Thyroid gland (tissue), 4 donors: Measurements from ENCODE around the gene ACAD11. TPM values are rescaled to one million over a fixed set of nuclear protein-coding genes. Genes with fewer than 3 reads are reported as not detected.

Experiments
- DNase-seq, 2 donors: peaks; one replicate each; pipeline ENCODE4 v3.0.0-alpha.2; 2019
- H3K27ac ChIP-seq, 3 donors: fragments of 200-600 bp; sonication (generic); 1 replicate in 2 of 3; 2 replicates in 1 of 3; pipeline ENCODE4 v1.5.1; 2016 to 2019; ENCODE audit warnings: mild to moderate bottlenecking in 1 of 3, moderate library complexity in 1 of 3
- H3K27me3 ChIP-seq: fragments of 200-600 bp; sonication (generic); one replicate; pipeline ENCODE4 v1.5.1; 2019
- H3K36me3 ChIP-seq, 2 donors: fragments of 200-600 bp; sonication (generic); one replicate each; pipeline ENCODE4 v1.5.1; 2016 to 2019
- H3K4me1 ChIP-seq, 2 donors: fragments of 200-600 bp; sonication (generic); one replicate each; pipeline ENCODE4 v1.5.1; 2017 to 2019
- H3K4me3 ChIP-seq, 3 donors: fragments of 200-600 bp; sonication (generic); replicated peaks in 1 of 3; 1 replicate in 2 of 3; 2 replicates in 1 of 3; pipeline ENCODE4 v1.5.1; 2016; ENCODE audit warnings: mild to moderate bottlenecking in 1 of 3
- H3K9me3 ChIP-seq: fragments of 200-600 bp; sonication (generic); one replicate; pipeline ENCODE4 v1.5.1; 2017
- POLR2A ChIP-seq, 2 donors: fragments of 450-650 bp; IDR thresholded peaks; one replicate each; pipeline ENCODE4 v1.6.1; 2017; ENCODE audit warnings: antibody characterized with exemption in 2 of 2, mild to moderate bottlenecking in 2 of 2, moderate library complexity in 1 of 2
- WGBS, 2 donors: methylation state at CpG; one replicate each; pipeline ENCODE4 v1.1.5; 2017; 5-methylcytosine and 5-hydroxymethylcytosine counted together
- intact Hi-C: fragments of 100-400 bp; cut with DNase I; formaldehyde crosslinking; loops from one replicate; pipeline ENCODE4 v1.15.1; 2023
- total RNA-seq, 4 donors: library from RNA; depleted of rRNA; stranded (reverse); fragments of >200 nt; gene quantifications; one replicate each; pipeline ENCODE4 v1.2.3, GENCODE V29; 2016
- TF ChIP-seq, protein P1 (sequence below), 6 experiments: fragments of 200-600 bp in 3 of 6; fragments of 450-650 bp in 3 of 6; sonication (generic) in 3 of 6; IDR thresholded peaks; one replicate each; pipeline ENCODE4 v1.5.1; 2016 to 2019; ENCODE audit warnings: antibody characterized with exemption in 6 of 6, mild to moderate bottlenecking in 2 of 6, inconsistent platforms in 1 of 6, moderate library complexity in 1 of 6

Gene ACAD11
- total RNA-seq, 4 donors from 2014 or later, result 34.9 to 42.6 (median 42.3) TPM

DNA sequence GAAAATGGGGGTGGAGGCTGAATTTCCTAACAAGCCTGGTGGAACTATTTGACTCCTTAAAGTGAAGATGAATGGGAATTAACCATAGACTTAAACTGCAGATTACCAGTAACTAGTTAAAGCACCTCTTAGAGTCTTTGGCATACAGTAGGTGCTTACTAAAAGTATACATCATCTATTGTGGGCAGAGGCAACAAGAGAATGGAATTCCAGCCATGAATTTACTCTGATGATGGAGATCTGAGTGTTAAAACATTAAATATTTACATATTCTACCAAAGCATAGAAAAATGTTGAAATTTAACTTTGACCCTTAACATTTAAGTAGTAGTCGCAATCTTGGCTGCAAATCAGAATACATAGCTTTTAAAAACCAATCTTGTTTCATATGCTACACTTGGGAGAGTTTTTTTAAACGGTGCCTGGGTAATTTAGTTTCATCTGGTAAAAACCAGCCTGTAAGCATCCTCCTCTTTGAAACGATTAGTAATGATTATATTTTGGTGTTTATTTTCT, 5.7 kb upstream of the ACAD11 start:
- Histone ChIP-seq H3K27ac (no peak overlapping the region), H3K27me3 (no peaks in the 10 kb centered on the region), H3K36me3 (no peaks in the 10 kb centered on the region), H3K9me3 (no peaks in the 10 kb centered on the region), H3K4me3 (no peak overlapping the region), H3K4me1 (peaks cover 15 to 18% of the 10 kb centered on the region in 2 donors)
- no peak for DNase-seq
- no peak for TF ChIP-seq POLR2A (IDR thresholded peaks at IDR 0.05)
- TF ChIP-seq, protein P1, sequence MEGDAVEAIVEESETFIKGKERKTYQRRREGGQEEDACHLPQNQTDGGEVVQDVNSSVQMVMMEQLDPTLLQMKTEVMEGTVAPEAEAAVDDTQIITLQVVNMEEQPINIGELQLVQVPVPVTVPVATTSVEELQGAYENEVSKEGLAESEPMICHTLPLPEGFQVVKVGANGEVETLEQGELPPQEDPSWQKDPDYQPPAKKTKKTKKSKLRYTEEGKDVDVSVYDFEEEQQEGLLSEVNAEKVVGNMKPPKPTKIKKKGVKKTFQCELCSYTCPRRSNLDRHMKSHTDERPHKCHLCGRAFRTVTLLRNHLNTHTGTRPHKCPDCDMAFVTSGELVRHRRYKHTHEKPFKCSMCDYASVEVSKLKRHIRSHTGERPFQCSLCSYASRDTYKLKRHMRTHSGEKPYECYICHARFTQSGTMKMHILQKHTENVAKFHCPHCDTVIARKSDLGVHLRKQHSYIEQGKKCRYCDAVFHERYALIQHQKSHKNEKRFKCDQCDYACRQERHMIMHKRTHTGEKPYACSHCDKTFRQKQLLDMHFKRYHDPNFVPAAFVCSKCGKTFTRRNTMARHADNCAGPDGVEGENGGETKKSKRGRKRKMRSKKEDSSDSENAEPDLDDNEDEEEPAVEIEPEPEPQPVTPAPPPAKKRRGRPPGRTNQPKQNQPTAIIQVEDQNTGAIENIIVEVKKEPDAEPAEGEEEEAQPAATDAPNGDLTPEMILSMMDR (IDR thresholded peaks at IDR 0.05), result no peak
- WGBS, 2 donors, result 77 to 80% methylated on average over 3 of the region's 3 CpGs
- intact Hi-C loops, result no loop called here

DNA sequence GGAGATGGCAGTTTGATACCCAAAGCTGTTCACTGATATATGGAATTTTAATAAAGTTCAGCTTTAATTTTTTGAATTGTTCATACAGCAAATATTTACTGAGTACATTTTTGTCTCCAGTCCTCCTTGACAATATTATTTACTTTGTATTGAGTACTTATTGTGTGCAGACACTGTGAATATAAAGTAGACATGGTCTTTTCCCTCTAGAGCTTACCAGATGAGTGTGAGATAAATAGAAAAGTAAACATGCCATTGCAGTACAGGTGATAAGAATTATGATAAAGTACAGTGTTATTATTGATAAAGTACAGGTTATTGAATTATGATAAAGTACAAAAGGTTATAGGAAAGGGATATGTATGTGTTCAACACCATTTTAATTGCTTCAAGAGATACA, 2.6 kb upstream of the ACAD11 start:
- intact Hi-C loops, result no loop called here
- no peaks in the 10 kb centered on the region for H3K27me3 ChIP-seq
- TF ChIP-seq, protein P1 (IDR thresholded peaks at IDR 0.05), result no peak
- no peak for TF ChIP-seq POLR2A (IDR thresholded peaks at IDR 0.05)

DNA sequence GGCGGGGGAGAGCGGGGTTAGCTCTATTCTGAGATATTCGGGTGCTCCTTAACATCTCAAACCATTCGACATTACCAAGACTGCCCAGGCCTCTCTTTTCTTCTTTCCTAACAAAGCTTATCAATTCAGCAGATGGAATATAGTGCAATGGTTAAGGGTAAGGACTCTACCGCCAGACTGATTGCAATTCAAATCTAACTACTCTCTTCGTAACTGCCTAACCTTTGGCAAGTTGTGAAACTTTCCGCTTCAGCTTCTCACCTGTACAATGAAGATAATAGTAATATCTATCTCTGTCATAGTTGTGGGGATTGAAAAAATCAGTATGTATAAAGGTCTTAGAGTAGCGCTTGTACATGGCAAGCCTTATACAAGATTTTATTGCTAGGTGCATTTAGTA, 1.5 kb upstream of the ACAD11 start:
- DNase-seq, result no peak
- Histone ChIP-seq H3K27me3 (no peaks in the 10 kb centered on the region), H3K9me3 (no peaks in the 10 kb centered on the region), H3K4me3 (peak overlapping the region in 2 of 3 donors; percentile 41 to 92), H3K36me3 (no peaks in the 10 kb centered on the region), H3K4me1 (peaks cover 15 to 27% of the 10 kb centered on the region in 2 donors), H3K27ac (peak overlapping the region in 1 of 3 donors; percentile 94)
- TF ChIP-seq POLR2A (IDR thresholded peaks at IDR 0.05), result no peak
- TF ChIP-seq, protein P1 (IDR thresholded peaks at IDR 0.05), result no peak
- intact Hi-C loops, result no loop called here
- WGBS, 2 donors, result 20 to 27% methylated on average over 8 of the region's 8 CpGs

More for the DNA sequence above, 2.6 kb upstream of the ACAD11 start:
- Histone ChIP-seq H3K36me3 (no peaks in the 10 kb centered on the region), H3K4me3 (no peak overlapping the region), H3K4me1 (peaks cover 15 to 27% of the 10 kb centered on the region in 2 donors), H3K9me3 (no peaks in the 10 kb centered on the region), H3K27ac (no peak overlapping the region)
- DNase-seq, result no peak

DNA sequence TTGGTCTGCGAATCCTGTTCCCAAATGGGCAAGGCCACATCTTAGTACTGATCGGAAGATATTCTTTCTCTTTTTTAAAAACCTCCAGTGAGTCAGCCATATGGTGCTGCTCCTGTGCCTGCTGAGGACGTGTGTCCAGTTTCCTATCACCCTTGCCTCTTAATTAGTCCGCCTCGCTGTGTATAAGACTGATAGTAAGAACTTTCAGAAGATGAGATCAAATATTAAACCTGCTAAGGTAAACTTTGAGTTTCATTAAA, 1.1 kb upstream of the ACAD11 start:
- Histone ChIP-seq H3K4me3 (peak overlapping the region; percentile 18 to 92 (median 41)), H3K36me3 (no peaks in the 10 kb centered on the region), H3K27me3 (no peaks in the 10 kb centered on the region), H3K4me1 (peaks cover 15 to 27% of the 10 kb centered on the region in 2 donors), H3K27ac (peak overlapping the region; percentile 56 to 94 (median 94)), H3K9me3 (no peaks in the 10 kb centered on the region)
- intact Hi-C loops, result no loop called here
- peak in 1 of 2 donors; percentile 3 for DNase-seq
- WGBS, 2 donors, result 0 to 1% methylated on average over 5 of the region's 5 CpGs
- TF ChIP-seq POLR2A (IDR thresholded peaks at IDR 0.05), result no peak
- TF ChIP-seq, protein P1 (IDR thresholded peaks at IDR 0.05), result no peak

DNA sequence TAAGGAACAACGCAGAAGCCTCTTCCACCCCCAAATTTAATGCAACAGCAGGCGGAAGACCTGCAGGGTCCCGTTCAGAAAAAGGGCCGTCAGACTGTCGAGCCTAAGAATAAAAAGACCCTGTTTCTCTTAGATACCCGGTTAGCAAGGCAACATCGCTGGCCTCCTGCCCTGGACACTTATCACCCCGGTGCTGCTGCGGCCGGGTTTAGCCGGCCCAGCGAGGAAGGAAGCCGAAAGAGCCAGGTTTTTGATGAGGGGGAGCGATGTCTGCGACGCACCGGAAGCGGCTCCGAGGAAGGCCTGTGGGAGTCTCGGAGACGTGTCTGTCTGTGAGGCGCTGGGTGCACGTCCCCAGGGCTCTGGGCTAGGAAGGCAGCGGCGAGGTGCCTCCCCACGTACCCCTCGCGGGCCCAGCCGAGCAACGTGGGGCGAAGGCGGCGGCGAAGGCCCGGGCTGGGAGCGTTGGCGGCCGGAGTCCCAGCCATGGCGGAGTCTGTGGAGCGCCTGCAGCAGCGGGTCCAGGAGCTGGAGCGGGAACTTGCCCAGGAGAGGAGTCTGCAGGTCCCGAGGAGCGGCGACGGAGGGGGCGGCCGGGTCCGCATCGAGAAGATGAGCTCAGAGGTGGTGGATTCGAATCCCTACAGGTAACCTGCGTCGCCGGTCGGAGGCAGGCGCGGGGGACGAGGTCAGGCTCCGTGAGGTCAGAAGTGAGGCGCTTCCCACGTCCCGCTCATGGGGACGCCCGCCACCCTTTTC, 622 bp upstream of the ACAD11 start, which contains the start of gene UBA5:
Gene UBA5 (plus strand): TSS at position 278 of the 759 bp plus-strand sequence. CDS start 209 bp downstream, at position 487.
- WGBS, 2 donors, result 0 to 1% methylated on average over 35 to 38 of the region's 64 CpGs
- intact Hi-C loops, result no loop called here
- H3K4me3 ChIP-seq, result peak within 1 kb of the TSS; percentile 18 to 92 (median 41)
- H3K36me3 ChIP-seq, result no peaks in the 10 kb centered on the region
- peak within 1 kb of the TSS; percentile 56 to 94 (median 94) for H3K27ac ChIP-seq
- peak; percentile 72 to 75 for DNase-seq
- H3K4me1 ChIP-seq, result peaks cover 15 to 27% of the 10 kb centered on the region in 2 donors
- TF ChIP-seq, protein P1 (IDR thresholded peaks at IDR 0.05), result no peak
- peak in 1 of 2 donors; percentile 40 for TF ChIP-seq POLR2A (IDR thresholded peaks at IDR 0.05)
- no peaks in the 10 kb centered on the region for H3K9me3 ChIP-seq
- H3K27me3 ChIP-seq, result no peaks in the 10 kb centered on the region
